AG09319 (cell line): ENCODE data around the gene TOR1B.

ENCODE experiments used
- DNase-seq: peaks from one replicate; pipeline ENCODE4 v3.0.0-alpha.2; 2010; ENCODE audit warnings: low read depth; ENCODE audit errors: extremely low read depth
- TF ChIP-seq, protein P1 (sequence below): IDR thresholded peaks from 2 replicates; pipeline ENCODE4 v1.5.1; 2011; ENCODE audit warnings: low read depth, mild to moderate bottlenecking, inconsistent platforms, low read length, moderate library complexity

TOR1B gene

DNA sequence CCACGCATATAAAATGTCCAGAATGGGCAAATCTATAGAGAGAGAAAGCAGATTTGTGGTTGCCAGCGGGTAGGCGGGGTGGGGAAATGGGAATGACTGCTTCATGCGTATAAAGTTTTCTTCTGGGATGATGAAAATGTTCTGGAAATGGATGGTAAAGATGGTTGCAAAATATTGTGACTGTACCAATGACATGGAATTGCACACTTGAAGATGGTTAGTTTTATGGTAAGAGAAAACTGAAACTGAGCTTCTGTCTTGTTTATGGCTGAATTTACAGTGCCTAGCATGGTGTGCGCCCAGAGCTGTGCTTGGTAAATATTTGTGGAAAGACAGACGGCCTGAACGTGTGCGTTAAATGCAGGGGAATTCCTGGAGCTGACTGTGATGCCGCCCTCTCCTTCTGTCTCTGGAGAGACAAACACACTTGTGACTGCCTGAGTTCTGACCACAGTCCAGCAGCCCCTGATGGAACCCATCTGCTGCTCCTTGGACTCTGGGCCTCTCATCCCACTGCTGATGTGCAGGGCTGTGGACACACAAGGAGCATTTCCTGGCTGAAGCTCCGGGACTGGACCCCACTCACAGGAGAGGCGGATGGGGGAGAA, 41.6 kb upstream of the TOR1B start:
- peak; percentile 68 for DNase-seq
- TF ChIP-seq, protein P1, sequence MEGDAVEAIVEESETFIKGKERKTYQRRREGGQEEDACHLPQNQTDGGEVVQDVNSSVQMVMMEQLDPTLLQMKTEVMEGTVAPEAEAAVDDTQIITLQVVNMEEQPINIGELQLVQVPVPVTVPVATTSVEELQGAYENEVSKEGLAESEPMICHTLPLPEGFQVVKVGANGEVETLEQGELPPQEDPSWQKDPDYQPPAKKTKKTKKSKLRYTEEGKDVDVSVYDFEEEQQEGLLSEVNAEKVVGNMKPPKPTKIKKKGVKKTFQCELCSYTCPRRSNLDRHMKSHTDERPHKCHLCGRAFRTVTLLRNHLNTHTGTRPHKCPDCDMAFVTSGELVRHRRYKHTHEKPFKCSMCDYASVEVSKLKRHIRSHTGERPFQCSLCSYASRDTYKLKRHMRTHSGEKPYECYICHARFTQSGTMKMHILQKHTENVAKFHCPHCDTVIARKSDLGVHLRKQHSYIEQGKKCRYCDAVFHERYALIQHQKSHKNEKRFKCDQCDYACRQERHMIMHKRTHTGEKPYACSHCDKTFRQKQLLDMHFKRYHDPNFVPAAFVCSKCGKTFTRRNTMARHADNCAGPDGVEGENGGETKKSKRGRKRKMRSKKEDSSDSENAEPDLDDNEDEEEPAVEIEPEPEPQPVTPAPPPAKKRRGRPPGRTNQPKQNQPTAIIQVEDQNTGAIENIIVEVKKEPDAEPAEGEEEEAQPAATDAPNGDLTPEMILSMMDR, result no peak

- TF ChIP-seq, protein P1, result no peak
- DNase-seq, result no peak
Measured at GRCh38 chr9:129761901-129762369, 41.0 kb upstream of the TOR1B start.

DNA sequence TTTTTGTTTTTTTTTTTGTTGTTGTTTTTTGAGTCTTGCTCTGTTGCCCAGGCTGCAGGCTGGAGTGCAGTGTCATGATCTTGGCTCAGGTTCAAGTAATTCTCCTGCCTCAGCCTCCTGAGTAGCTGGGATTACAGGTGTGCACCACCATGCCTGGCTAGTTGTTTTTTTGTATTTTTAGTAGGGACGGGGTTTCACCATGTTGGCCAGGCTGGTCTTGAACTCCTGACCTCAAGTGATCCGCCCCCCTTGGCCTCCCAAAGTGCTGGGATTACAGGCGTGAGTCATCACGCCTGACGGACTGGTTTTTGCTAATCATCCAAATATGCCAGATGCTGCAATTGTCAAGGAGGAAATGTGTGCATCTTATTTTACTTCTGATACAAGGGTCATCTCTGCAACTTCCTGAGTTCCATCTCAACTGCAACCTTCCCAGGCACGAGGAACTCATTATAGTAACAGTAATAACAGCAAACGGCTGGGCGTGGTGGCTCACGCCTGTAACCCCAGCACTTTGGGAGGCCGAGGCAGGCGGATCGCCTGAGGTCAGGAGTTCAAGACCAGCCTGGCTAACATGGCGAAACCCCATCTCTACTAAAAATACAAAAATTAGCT, 40.5 kb upstream of the TOR1B start:
- peak; percentile 90 for DNase-seq

DNA sequence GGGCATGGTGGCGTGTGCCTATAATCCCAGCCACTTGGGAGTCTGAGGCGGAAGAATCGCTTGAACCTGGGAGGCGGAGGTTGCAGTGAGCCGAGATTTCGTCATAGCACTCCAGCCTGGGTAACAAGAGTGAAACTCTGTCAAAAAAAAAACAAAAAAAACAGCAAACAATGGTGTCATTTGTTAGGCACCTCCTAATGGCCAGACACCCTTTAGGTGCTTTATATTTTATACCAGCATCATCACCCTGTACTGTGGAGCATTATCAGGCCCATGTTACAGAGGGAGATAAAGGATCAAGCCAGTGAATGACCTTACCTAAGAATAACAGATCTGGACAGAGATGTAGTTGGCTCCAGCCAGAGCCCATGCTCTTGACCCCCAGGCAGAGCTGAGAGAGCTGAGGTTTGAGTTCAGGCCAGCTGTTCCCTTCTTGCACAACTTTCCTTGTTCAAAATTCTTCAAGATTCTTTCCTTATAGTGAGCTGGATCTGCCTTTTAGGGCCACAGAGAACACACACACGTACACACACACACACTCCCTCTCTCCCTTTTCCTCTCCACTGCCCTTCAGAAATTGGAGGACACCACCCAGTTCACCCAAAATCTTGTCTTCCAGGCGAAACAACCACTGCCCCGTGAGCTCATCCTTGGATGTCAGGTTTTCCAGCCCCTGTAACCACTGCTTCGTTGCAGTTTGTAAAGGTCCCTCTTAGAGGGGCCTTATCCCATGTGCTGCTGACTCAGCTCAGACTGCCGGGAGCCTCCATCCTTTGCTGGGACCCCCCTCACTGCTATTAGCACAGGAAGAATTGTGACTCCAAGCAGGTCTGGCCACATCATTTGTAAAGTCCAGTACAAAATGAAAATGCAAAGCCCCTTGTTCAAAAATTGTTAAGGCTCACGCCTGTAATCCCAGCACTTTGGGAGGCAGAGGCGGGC, 39.7 kb upstream of the TOR1B start:
- TF ChIP-seq, protein P1, result no peak
- DNase-seq, result no peak

- TF ChIP-seq, protein P1, result no peak
- no peak for DNase-seq
Measured at GRCh38 chr9:129765764-129766317, 37.1 kb upstream of the TOR1B start.

- TF ChIP-seq, protein P1, result no peak
- DNase-seq, result no peak
Measured at GRCh38 chr9:129768486-129768885, 34.5 kb upstream of the TOR1B start.

DNA sequence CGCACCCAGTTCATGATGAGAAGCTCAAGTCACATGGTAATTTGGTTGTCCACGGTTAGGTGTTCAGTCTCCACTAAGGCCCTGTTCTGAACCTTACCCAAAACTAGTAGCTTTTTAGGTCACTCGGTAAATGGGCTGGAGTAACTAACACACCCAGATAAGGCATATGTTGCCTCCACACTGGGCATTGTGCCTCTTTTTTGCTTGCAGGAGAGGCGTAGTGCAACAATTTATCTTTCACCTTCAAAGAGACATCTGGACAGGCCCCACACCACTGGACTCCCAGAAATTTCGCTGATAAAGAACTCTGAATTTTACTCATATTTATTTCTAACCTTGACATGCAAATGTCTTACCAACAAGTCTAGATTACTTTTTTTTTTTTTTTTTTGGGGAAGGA, 33.3 kb upstream of the TOR1B start:
- TF ChIP-seq, protein P1, result no peak
- no peak for DNase-seq
